ENCODE data around the gene DACT2.
"Not testable (repeated sequence)": the region's sequence is repeated elsewhere in the genome, so short reads cannot be mapped to it uniquely, and the experiment has no call there.

Gene DACT2

GRCh38 chr6:168281314-168281713 lies 38.3 kb downstream of the DACT2 start:
- not testable (repeated sequence) for H3K27ac Mint-ChIP-seq; H3K36me3 Mint-ChIP-seq; DNase-seq; H3K4me3 Mint-ChIP-seq; H3K4me1 Mint-ChIP-seq; H3K27me3 Mint-ChIP-seq; ATAC-seq (replicated peaks); H3K9me3 Mint-ChIP-seq

GRCh38 chr6:168280899-168281245 lies 38.7 kb downstream of the DACT2 start:
- H3K9me3 Mint-ChIP-seq = peaks cover 3 to 4% of the 10 kb centered on the region in 2 donors
- H3K4me1 Mint-ChIP-seq = no peaks in the 10 kb centered on the region
- no peak for ATAC-seq (replicated peaks)
- no peaks in the 10 kb centered on the region for H3K36me3 Mint-ChIP-seq
- no peak overlapping the region for H3K4me3 Mint-ChIP-seq
- no peak overlapping the region for H3K27ac Mint-ChIP-seq
- H3K27me3 Mint-ChIP-seq = peaks cover 3 to 7% of the 10 kb centered on the region in 2 donors
- DNase-seq = no peak

GRCh38 chr6:168280020-168280898 lies 39.3 kb downstream of the DACT2 start:
- no peak overlapping the region for H3K27ac Mint-ChIP-seq

GRCh38 chr6:168279403-168279935 lies 40.1 kb downstream of the DACT2 start:
- Mint-ChIP-seq H3K4me3 (no peak overlapping the region), H3K4me1 (no peaks in the 10 kb centered on the region), H3K9me3 (peaks cover 0 to 3% of the 10 kb centered on the region in 2 donors), H3K27ac (no peak overlapping the region), H3K27me3 (peaks cover 15 to 18% of the 10 kb centered on the region in 2 donors), H3K36me3 (no peaks in the 10 kb centered on the region)
- ATAC-seq (replicated peaks) (no peak), DNase-seq (no peak)

More at GRCh38 chr6:168280020-168280898, 39.3 kb downstream of the DACT2 start:
- peaks cover 3 to 4% of the 10 kb centered on the region in 2 donors for H3K9me3 Mint-ChIP-seq
- DNase-seq = no peak
- H3K27me3 Mint-ChIP-seq = peaks cover 9 to 13% of the 10 kb centered on the region in 2 donors
- no peaks in the 10 kb centered on the region for H3K36me3 Mint-ChIP-seq
- ATAC-seq (replicated peaks) = no peak
- H3K4me3 Mint-ChIP-seq = no peak overlapping the region
- no peaks in the 10 kb centered on the region for H3K4me1 Mint-ChIP-seq

GRCh38 chr6:168278904-168279303 lies 40.7 kb downstream of the DACT2 start:
- no peak for DNase-seq
- no peak overlapping the region for H3K27ac Mint-ChIP-seq
- H3K27me3 Mint-ChIP-seq = peaks cover 15 to 18% of the 10 kb centered on the region in 2 donors
- no peaks in the 10 kb centered on the region for H3K4me1 Mint-ChIP-seq
- no peak overlapping the region for H3K4me3 Mint-ChIP-seq
- H3K36me3 Mint-ChIP-seq = no peaks in the 10 kb centered on the region
- peaks cover 0 to 3% of the 10 kb centered on the region in 2 donors for H3K9me3 Mint-ChIP-seq
- no peak for ATAC-seq (replicated peaks)

- no peaks in the 10 kb centered on the region for H3K36me3 Mint-ChIP-seq
- H3K27ac Mint-ChIP-seq = no peak overlapping the region
- DNase-seq (no peak), ATAC-seq (replicated peaks) (no peak)
- H3K4me3 Mint-ChIP-seq = no peak overlapping the region
- H3K4me1 Mint-ChIP-seq = no peaks in the 10 kb centered on the region
- H3K9me3 Mint-ChIP-seq = peaks cover 0 to 3% of the 10 kb centered on the region in 2 donors
- peaks cover 17 to 18% of the 10 kb centered on the region in 2 donors for H3K27me3 Mint-ChIP-seq
Measured at GRCh38 chr6:168277274-168277669, 42.3 kb downstream of the DACT2 start.

GRCh38 chr6:168276576-168277273 lies 42.9 kb downstream of the DACT2 start:
- DNase-seq (no peak), ATAC-seq (replicated peaks) (no peak)
- Mint-ChIP-seq H3K4me1 (no peaks in the 10 kb centered on the region), H3K4me3 (no peak overlapping the region), H3K27ac (no peak overlapping the region), H3K27me3 (peaks cover 18 to 19% of the 10 kb centered on the region in 2 donors), H3K36me3 (no peaks in the 10 kb centered on the region), H3K9me3 (peaks cover 0 to 3% of the 10 kb centered on the region in 2 donors)

GRCh38 chr6:168275168-168275567 lies 44.4 kb downstream of the DACT2 start:
- Mint-ChIP-seq H3K4me3 (no peak overlapping the region), H3K27ac (no peak overlapping the region), H3K27me3 (peaks cover 18 to 19% of the 10 kb centered on the region in 2 donors), H3K9me3 (peaks cover 3 to 4% of the 10 kb centered on the region in 2 donors), H3K4me1 (no peaks in the 10 kb centered on the region), H3K36me3 (no peaks in the 10 kb centered on the region)
- ATAC-seq (replicated peaks) (no peak), DNase-seq (no peak)

- DNase-seq (no peak), ATAC-seq (replicated peaks) (no peak)
- H3K4me1 Mint-ChIP-seq = no peaks in the 10 kb centered on the region
- H3K9me3 Mint-ChIP-seq = peaks cover 3 to 7% of the 10 kb centered on the region in 2 donors
- H3K4me3 Mint-ChIP-seq = no peak overlapping the region
- no peak overlapping the region for H3K27ac Mint-ChIP-seq
- peaks cover 18 to 19% of the 10 kb centered on the region in 2 donors for H3K27me3 Mint-ChIP-seq
- H3K36me3 Mint-ChIP-seq = no peaks in the 10 kb centered on the region
Measured at GRCh38 chr6:168274037-168274952, 45.3 kb downstream of the DACT2 start.

- no peaks in the 10 kb centered on the region for H3K4me1 Mint-ChIP-seq
- no peak overlapping the region for H3K4me3 Mint-ChIP-seq
- no peak overlapping the region for H3K27ac Mint-ChIP-seq
- H3K9me3 Mint-ChIP-seq = peaks cover 3 to 7% of the 10 kb centered on the region in 2 donors
- DNase-seq (no peak), ATAC-seq (replicated peaks) (no peak)
- H3K36me3 Mint-ChIP-seq = no peaks in the 10 kb centered on the region
- H3K27me3 Mint-ChIP-seq = peaks cover 18 to 19% of the 10 kb centered on the region in 2 donors
Measured at GRCh38 chr6:168273441-168274036, 46.0 kb downstream of the DACT2 start.

- no peak for DNase-seq
- peaks cover 18 to 19% of the 10 kb centered on the region in 2 donors for H3K27me3 Mint-ChIP-seq
- peaks cover 0 to 7% of the 10 kb centered on the region in 2 donors for H3K9me3 Mint-ChIP-seq
- no peak for ATAC-seq (replicated peaks)
- no peaks in the 10 kb centered on the region for H3K4me1 Mint-ChIP-seq
- H3K36me3 Mint-ChIP-seq = no peaks in the 10 kb centered on the region
- no peak overlapping the region for H3K27ac Mint-ChIP-seq
- H3K4me3 Mint-ChIP-seq = no peak overlapping the region
Measured at GRCh38 chr6:168272415-168273325, 46.9 kb downstream of the DACT2 start.

- H3K27ac Mint-ChIP-seq = no peak overlapping the region
- H3K36me3 Mint-ChIP-seq = no peaks in the 10 kb centered on the region
- no peak overlapping the region for H3K4me3 Mint-ChIP-seq
- ATAC-seq (replicated peaks) = no peak
- no peaks in the 10 kb centered on the region for H3K4me1 Mint-ChIP-seq
- peaks cover 8 to 13% of the 10 kb centered on the region in 2 donors for H3K27me3 Mint-ChIP-seq
- peaks cover 0 to 7% of the 10 kb centered on the region in 2 donors for H3K9me3 Mint-ChIP-seq
- no peak for DNase-seq
Measured at GRCh38 chr6:168270274-168271172, 49.1 kb downstream of the DACT2 start.

Measured in stimulated activated naive B cell treated with anti-CD40 and anti-IgM and Interleukin-4, amounts not matched to agents 10 μg/mL and 1 μg/mL and 100 μg/mL, for 72 hours (primary cell).